GM21447 (cell line): ENCODE data around the gene FRMPD2.
"Not testable (repeated sequence)": the region's sequence is repeated elsewhere in the genome, so short reads cannot be mapped to it uniquely, and the experiment has no call there.

Experiments
- ATAC-seq: cut with Tn5 transposase; IDR thresholded peaks from one replicate; pipeline ENCODE4 v1.9.1; 2021; ENCODE audit not compliant: unreplicated experiment

Gene FRMPD2

DNA sequence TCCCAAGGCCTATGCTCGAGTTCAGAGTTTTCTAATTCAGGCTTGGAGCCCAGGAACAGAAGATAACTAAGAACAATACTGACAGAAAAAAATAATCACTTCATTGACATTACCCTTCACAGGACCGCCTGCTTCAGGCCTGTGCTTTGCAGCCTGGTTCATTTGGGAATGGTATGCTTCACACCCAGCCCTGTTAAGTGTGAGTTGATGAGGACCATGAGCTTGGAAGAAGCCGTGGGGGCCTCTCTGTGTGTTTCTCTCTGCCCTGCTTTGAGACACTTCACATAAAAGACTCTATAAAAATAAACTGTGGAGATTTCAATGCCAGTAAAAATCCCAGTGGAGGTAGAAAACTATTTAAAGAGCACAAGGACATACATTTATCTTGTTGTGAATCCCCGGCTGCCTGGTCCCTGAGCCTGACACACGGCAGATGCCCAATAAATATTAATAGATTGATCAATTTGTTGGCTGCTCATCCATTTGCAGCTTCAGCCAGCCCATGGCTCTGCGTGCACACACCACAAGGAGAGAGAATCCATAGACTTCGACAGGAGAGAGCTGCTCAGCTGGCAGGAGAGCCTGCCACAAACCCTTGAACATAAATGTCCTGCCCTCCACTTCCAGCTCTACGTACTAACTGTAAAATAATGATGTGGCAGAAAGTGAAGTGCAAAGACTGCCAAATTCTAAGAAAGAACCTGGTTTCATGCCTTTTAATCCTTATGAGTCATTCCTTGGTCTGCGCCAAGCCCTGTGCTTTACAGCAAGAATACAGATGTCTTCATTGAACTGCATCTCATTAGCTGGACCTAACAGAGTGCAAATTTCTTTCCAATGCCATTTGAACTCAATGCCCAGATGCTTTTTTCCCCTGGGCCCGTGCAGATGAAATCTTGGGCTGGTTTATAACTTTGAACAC is 130.5 kb downstream of the FRMPD2 start:
- ATAC-seq: not testable (repeated sequence)

DNA sequence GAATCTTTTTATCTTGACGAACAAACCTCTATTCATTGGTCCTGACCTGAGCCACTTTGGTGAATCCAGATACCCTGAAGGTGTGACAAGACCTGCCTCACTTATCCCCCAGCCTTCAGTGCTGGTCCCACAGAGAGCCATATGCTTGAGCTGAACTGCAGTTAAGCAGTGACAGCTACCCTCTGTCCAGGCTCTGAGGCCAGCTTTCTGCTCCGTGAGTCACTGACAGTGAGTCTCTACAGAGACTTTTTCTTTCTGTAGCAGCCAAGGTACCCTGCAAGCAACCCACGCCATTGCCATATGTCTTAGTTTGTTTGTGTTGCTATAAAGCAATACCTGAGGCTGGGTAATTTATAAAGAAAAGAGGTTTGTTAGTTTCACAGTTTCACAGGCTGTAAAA is 133.5 kb downstream of the FRMPD2 start:
- ATAC-seq: not testable (repeated sequence)

DNA sequence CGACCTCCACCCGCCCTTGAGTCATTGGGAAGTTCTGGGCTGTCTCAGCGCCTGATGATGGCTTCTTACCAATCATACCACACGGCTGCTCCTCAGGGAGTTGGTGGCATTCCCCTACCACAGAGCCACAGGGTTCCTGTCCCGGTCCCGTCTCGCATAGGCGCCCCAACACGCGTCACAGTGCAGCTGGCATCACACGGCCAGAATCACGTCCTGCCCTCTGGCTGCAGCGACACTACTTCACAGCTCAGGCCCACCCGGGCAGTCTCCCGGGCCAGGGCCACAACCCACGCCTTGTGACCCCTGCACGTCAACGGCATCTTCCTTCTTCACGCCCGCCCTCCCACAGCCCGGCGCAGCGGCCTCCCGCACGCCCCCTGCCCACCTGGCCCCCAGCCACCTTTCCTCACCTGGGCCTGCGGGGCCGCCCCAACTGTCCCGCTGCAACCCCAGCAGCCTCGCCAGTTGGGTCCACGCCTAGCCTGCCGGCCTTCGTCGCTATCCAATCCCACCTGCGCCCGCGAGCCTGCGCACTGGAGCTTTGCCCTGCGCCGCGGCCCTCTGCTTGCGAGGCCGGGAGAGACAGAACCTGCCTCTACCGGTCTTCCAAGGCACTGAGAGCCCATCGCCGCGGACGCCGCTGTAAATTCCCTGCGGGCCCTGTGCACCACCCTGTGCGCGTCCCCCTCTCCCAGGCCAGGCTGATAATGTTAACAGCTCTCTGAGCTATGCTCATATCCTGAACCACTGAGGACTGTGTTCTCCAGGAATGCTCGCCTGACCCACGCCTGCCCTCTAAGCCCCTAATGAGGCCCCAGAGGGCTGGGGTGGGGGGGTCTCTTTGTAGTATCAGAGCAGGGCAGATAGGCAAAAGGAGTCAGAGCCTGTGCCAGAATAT is 134.3 kb downstream of the FRMPD2 start:
- ATAC-seq: peak; percentile 86

DNA sequence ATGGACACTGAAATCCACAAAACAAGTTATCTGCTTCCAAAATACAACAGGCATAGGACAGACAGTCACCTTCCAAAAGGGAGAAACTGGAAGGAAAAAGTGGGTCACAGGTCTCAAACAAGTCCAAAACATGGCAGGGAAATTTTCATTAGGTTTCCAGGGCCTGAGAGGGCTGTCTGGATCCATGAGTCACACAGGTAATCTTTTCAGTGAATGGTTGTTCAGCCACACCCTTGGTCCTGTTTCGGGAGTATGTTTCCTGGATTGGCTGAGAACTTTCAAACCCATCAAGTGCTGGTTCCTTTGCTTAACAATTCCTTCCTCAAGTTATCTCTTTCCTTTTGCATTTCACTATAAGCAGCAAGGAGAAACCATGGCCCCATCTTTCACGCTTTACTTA is 145.5 kb downstream of the FRMPD2 start:
- not testable (repeated sequence) for ATAC-seq

DNA sequence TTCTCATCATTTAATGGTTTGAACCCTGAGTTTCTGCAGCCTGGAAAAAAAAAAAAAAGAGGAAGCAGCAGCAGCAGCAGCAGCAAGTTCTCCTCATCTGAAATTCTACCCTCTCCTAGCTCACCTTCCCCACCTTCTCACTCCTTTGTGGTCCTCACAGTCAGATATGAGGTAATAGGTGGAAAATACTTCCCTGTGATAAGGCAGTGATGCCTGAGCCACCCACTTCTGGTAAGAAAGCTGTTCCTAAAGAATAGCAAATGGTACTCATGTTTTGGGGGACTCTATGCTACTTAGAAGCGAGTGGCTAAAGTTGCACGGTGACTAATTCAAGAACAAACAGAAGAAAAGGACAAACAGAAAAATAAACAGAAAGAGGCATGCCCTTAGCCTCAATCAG is 148.2 kb downstream of the FRMPD2 start:
- ATAC-seq: not testable (repeated sequence)

DNA sequence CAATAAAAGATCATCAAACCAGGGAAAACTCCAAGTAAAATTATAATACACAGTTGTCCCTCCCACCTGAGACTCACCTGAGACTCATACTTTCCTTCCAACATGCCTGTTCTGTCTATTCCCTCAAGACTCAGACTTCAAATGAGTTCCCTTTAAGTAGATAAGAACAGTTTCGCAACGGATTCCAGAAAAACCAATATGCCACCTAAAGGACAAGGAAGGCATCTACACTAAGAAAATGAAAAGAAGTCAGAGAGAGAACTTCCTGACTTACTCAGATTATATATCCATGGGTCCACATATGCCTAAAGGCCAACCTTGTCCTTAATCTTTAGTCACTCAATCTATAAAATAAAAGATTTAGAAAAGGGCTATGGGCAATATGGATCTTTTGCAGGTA is 148.9 kb downstream of the FRMPD2 start:
- not testable (repeated sequence) for ATAC-seq

DNA sequence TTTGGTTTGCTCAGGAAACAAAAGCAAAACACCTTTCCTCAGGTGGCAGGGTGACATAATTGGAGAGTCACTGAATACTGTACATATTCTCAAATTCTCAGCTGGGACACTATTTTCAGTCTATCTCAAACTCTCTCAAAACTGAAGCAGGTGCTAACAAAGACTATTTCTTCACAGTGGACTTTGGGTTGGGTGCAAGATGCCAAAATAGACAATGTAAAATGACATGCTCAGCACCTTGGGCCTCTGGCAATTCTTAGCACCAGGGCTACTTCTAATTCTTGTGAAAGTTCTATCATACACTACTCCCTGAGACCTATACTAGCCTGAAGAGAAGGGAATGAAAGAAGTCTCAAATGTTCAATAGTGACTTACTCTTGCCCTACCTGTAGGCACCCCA is 151.9 kb downstream of the FRMPD2 start:
- ATAC-seq: not testable (repeated sequence)

DNA sequence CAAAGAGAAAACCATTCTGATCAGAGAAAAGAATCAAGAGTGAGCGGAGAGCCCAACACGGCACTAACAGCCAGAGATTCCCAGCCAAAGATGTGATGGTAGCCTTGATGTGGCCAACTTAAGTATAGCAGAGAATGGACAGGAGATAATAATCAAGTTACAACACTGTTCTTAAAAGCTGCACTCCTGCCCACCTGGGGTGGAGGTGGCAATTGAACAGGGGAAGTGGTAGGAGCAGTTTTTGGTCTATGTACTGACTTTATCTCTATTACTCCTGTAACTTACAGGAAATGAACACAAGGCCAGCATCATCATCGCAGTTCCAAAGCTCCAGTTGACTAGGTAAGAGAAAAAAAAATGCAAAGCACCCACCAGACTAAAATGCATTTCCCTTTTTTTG is 164.2 kb downstream of the FRMPD2 start:
- ATAC-seq: not testable (repeated sequence)
